H9 (cell line): ENCODE data around the gene ILDR2. TPM values are rescaled to one million over a fixed set of nuclear protein-coding genes. Genes with fewer than 3 reads are reported as not detected.

ENCODE experiments used
- DNase-seq: peaks from one replicate; pipeline ENCODE4 v3.0.0-alpha.2; 2017
- H2AFZ ChIP-seq: one replicate; pipeline ENCODE4 v1.6.1; 2013; ENCODE audit warnings: mild to moderate bottlenecking, low read length, control low read depth, moderate library complexity
- H2AK5ac ChIP-seq: 2 replicates; pipeline ENCODE4 v1.6.1; 2013; ENCODE audit warnings: low read length, control low read depth, mixed read lengths; ENCODE audit not compliant: insufficient read length
- H2BK120ac ChIP-seq: one replicate; pipeline ENCODE4 v1.6.1; 2013; ENCODE audit warnings: low read depth, mild to moderate bottlenecking, low read length, control low read depth, inconsistent platforms; ENCODE audit not compliant: poor library complexity, severe bottlenecking
- H2BK12ac ChIP-seq: 2 replicates; pipeline ENCODE4 v1.6.1; 2013; ENCODE audit warnings: low read length, control low read depth, mixed read lengths, low read depth; ENCODE audit not compliant: insufficient read length
- H2BK15ac ChIP-seq: 2 replicates; pipeline ENCODE4 v1.6.1; 2013; ENCODE audit warnings: low read depth, low read length, control low read depth
- H2BK20ac ChIP-seq: one replicate; pipeline ENCODE4 v1.6.1; 2013; ENCODE audit warnings: low read depth, mild to moderate bottlenecking, low read length, control low read depth, inconsistent platforms; ENCODE audit not compliant: poor library complexity, severe bottlenecking
- H2BK5ac ChIP-seq: 2 replicates; pipeline ENCODE4 v1.6.1; 2013; ENCODE audit warnings: low read length, control low read depth, mixed read lengths; ENCODE audit not compliant: insufficient read length
- H3K14ac ChIP-seq: 2 replicates; pipeline ENCODE4 v1.6.1; 2013; ENCODE audit warnings: low read length, control low read depth; ENCODE audit not compliant: insufficient read depth
- H3K18ac ChIP-seq: 2 replicates; pipeline ENCODE4 v1.6.1; 2013; ENCODE audit warnings: low read depth, mild to moderate bottlenecking, mixed read lengths, low read length, control low read depth; ENCODE audit not compliant: insufficient read length
- H3K23ac ChIP-seq: 2 replicates; pipeline ENCODE4 v1.6.1; 2013; ENCODE audit warnings: low read length, control low read depth, mixed read lengths, low read depth; ENCODE audit not compliant: insufficient read length
- H3K23me2 ChIP-seq: 2 replicates; pipeline ENCODE4 v1.6.1; 2013; ENCODE audit warnings: low read depth, mild to moderate bottlenecking, mixed read lengths, low read length, control low read depth; ENCODE audit not compliant: insufficient read length, poor library complexity, severe bottlenecking
- H3K27ac ChIP-seq: 2 replicates; pipeline ENCODE4 v1.5.1; 2013; ENCODE audit warnings: low read length, control low read depth, mixed read lengths, low read depth; ENCODE audit not compliant: insufficient read length
- H3K27me3 ChIP-seq: 2 replicates; pipeline ENCODE4 v1.6.1; 2013; ENCODE audit warnings: low read length, control low read depth, inconsistent platforms; ENCODE audit not compliant: insufficient read depth
- H3K4ac ChIP-seq: 2 replicates; pipeline ENCODE4 v1.6.1; 2013; ENCODE audit warnings: low read depth, mild to moderate bottlenecking, control low read depth, inconsistent platforms, low read length, moderate library complexity
- H3K4me1 ChIP-seq: 2 replicates; pipeline ENCODE4 v1.6.1; 2013; ENCODE audit warnings: low read length, control low read depth, inconsistent platforms; ENCODE audit not compliant: insufficient read depth
- H3K4me2 ChIP-seq: 2 replicates; pipeline ENCODE4 v1.6.1; 2013; ENCODE audit warnings: low read length, control low read depth, mixed read lengths; ENCODE audit not compliant: insufficient read length, insufficient read depth
- H3K56ac ChIP-seq: 2 replicates; pipeline ENCODE4 v1.6.1; 2013; ENCODE audit warnings: low read depth, mild to moderate bottlenecking, mixed read lengths, low read length, control low read depth; ENCODE audit not compliant: insufficient read length
- H3K79me1 ChIP-seq: 2 replicates; pipeline ENCODE4 v1.6.1; 2013; ENCODE audit warnings: low read depth, mild to moderate bottlenecking, moderate library complexity, low read length, control low read depth, inconsistent platforms; ENCODE audit not compliant: insufficient read depth, poor library complexity, severe bottlenecking
- H3K79me2 ChIP-seq: 2 replicates; pipeline ENCODE4 v1.6.1; 2013; ENCODE audit warnings: low read length, control low read depth, inconsistent platforms; ENCODE audit not compliant: insufficient read depth
- H3K9ac ChIP-seq: 2 replicates; pipeline ENCODE4 v1.6.1; 2013; ENCODE audit warnings: low read length, control low read depth, mixed read lengths; ENCODE audit not compliant: insufficient read length; ENCODE audit errors: extremely low read depth
- H3K9me3 ChIP-seq: one replicate; pipeline ENCODE4 v1.6.1; 2013; ENCODE audit warnings: low read depth, low read length, inconsistent platforms; ENCODE audit not compliant: control insufficient read depth
- H3T11ph ChIP-seq: one replicate; pipeline ENCODE4 v1.6.1; 2013; ENCODE audit warnings: mild to moderate bottlenecking, low read length, control low read depth, inconsistent platforms
- H4K20me1 ChIP-seq: one replicate; pipeline ENCODE4 v1.6.1; 2013; ENCODE audit not compliant: control insufficient read depth, insufficient read length, insufficient read depth
- H4K5ac ChIP-seq: 2 replicates; pipeline ENCODE4 v1.6.1; 2013; ENCODE audit warnings: low read depth, mild to moderate bottlenecking, mixed read lengths, low read length, control low read depth; ENCODE audit not compliant: insufficient read length
- H4K8ac ChIP-seq: replicated peaks from 2 replicates; pipeline ENCODE4 v1.6.1; 2013; ENCODE audit warnings: low read length, control low read depth, mixed read lengths, low read depth; ENCODE audit not compliant: insufficient read length
- H4K91ac ChIP-seq: 2 replicates; pipeline ENCODE4 v1.6.1; 2013; ENCODE audit warnings: low read depth, mild to moderate bottlenecking, moderate library complexity, mixed read lengths, low read length, control low read depth; ENCODE audit not compliant: insufficient read length
- H3K27ac Mint-ChIP-seq, 3 experiments: 2 replicates in 2 of 3; 3 replicates in 1 of 3; pipeline ENCODE4 v1.8.0; 2020 to 2021; ENCODE audit warnings: mixed read lengths in 3 of 3, mild to moderate bottlenecking in 1 of 3, moderate library complexity in 1 of 3
- H3K27me3 Mint-ChIP-seq: 2 replicates; pipeline ENCODE4 v1.8.0; 2021; ENCODE audit warnings: low read depth, mild to moderate bottlenecking, moderate library complexity, mixed read lengths
- H3K36me3 Mint-ChIP-seq, 3 experiments: 2 replicates in 2 of 3; 3 replicates in 1 of 3; pipeline ENCODE4 v1.8.0; 2020 to 2021; ENCODE audit warnings: low read depth in 3 of 3, mixed read lengths in 3 of 3; ENCODE audit not compliant: insufficient read depth in 1 of 3
- H3K4me1 Mint-ChIP-seq, 2 experiments: 2 replicates each; pipeline ENCODE4 v1.8.0; 2020; ENCODE audit warnings: mixed read lengths in 2 of 2
- H3K4me3 Mint-ChIP-seq, 2 experiments: 2 replicates in 1 of 2; 3 replicates in 1 of 2; pipeline ENCODE4 v1.8.0; 2020 to 2021; ENCODE audit warnings: mild to moderate bottlenecking in 2 of 2, mixed read lengths in 2 of 2, moderate library complexity in 1 of 2
- H3K9me3 Mint-ChIP-seq, 2 experiments: 2 replicates in 1 of 2; 3 replicates in 1 of 2; pipeline ENCODE4 v1.8.0; 2020; ENCODE audit warnings: mild to moderate bottlenecking in 2 of 2, mixed read lengths in 2 of 2, moderate library complexity in 1 of 2
- WGBS: extraction: QIAGEN DNeasy Blood & Tissue Kit; methylation state at CpG from one replicate; pipeline ENCODE4 v1.1.7; 2013; ENCODE audit warnings: missing lambda C conversion rate, low lambda C conversion rate, mixed read lengths; ENCODE audit not compliant: insufficient read length; ENCODE audit errors: extremely low coverage; 5-methylcytosine and 5-hydroxymethylcytosine counted together
- total RNA-seq: library from RNA; stranded (reverse); gene quantifications from 2 replicates; pipeline ENCODE4 v1.2.1, GENCODE V29; 2021
- TF ChIP-seq, protein P1 (sequence below): fragments of 200-600 bp; sonication (generic); conservative IDR thresholded peaks from 3 replicates; pipeline ENCODE4 v1.8.0; 2021; ENCODE audit warnings: antibody characterized with exemption, mild to moderate bottlenecking

Gene ILDR2
- total RNA-seq, 1 experiment from 2014 or later: 1.1 TPM

DNA sequence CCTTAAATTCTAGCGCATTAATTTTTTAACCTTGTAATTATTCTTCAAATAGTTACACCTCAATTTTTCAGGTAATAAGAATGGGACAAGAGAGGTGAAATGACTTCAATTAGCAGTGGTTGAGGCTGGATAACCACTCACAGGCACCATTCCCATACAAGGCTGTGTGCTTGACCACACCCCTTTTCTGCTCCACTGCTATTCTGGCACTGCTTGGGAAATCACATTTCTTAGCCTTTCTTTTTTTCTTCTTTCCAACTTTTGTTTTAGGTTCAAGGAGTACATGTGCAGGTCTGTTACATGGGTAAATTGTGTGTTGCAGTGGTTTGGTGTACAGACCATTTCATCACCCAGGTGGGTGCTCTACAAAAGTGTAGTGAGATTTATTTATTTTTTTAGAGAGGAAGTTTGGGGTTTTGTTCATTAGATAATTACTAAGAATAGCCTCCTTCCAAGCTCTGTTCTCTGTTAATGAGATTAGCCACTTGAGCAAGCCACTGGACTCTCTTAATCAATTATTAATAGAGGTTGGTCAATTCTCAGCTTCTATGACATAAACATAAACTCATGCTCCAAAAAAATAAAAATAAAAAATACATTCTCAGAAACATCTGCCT, 14.4 kb downstream of the ILDR2 start:
- no peak overlapping the region for H3K4me2 ChIP-seq
- Mint-ChIP-seq H3K4me1 (peaks cover 0 to 2% of the 10 kb centered on the region in 2 experiments; a peak in 1 of 4 replicates), H3K36me3 (no peaks in the 10 kb centered on the region)

More for the DNA sequence above, 14.4 kb downstream of the ILDR2 start:
- Histone ChIP-seq H3K4ac (no peak overlapping the region), H3K4me1 (no peaks in the 10 kb centered on the region), H4K5ac (no peak overlapping the region), H3T11ph (no peak overlapping the region), H2BK5ac (no peak overlapping the region), H2BK20ac (no peak overlapping the region), H2BK120ac (no peak overlapping the region), H4K8ac (no peak overlapping the region), H2AK5ac (no peak overlapping the region), H3K18ac (no peak overlapping the region), H2BK15ac (no peak overlapping the region), H3K9me3 (no peaks in the 10 kb centered on the region), H3K79me2 (no peaks in the 10 kb centered on the region), H4K91ac (no peak overlapping the region), H2BK12ac (no peak overlapping the region), H3K27ac (no peak overlapping the region), H3K9ac (no peak overlapping the region), H3K27me3 (no peaks in the 10 kb centered on the region), H3K79me1 (no peaks in the 10 kb centered on the region), H3K23ac (no peak overlapping the region), H3K23me2 (no peaks in the 10 kb centered on the region), H3K14ac (no peak overlapping the region), H2AFZ (no peak overlapping the region), H3K56ac (no peak overlapping the region), H4K20me1 (no peaks in the 10 kb centered on the region)
- peaks cover 22% of the 10 kb centered on the region for H3K27me3 Mint-ChIP-seq
- H3K27ac Mint-ChIP-seq: no peak overlapping the region
- TF ChIP-seq, protein P1, sequence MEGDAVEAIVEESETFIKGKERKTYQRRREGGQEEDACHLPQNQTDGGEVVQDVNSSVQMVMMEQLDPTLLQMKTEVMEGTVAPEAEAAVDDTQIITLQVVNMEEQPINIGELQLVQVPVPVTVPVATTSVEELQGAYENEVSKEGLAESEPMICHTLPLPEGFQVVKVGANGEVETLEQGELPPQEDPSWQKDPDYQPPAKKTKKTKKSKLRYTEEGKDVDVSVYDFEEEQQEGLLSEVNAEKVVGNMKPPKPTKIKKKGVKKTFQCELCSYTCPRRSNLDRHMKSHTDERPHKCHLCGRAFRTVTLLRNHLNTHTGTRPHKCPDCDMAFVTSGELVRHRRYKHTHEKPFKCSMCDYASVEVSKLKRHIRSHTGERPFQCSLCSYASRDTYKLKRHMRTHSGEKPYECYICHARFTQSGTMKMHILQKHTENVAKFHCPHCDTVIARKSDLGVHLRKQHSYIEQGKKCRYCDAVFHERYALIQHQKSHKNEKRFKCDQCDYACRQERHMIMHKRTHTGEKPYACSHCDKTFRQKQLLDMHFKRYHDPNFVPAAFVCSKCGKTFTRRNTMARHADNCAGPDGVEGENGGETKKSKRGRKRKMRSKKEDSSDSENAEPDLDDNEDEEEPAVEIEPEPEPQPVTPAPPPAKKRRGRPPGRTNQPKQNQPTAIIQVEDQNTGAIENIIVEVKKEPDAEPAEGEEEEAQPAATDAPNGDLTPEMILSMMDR: no peak
- DNase-seq: no peak
- H3K4me3 Mint-ChIP-seq: no peak overlapping the region
- no peaks in the 10 kb centered on the region for H3K9me3 Mint-ChIP-seq
- no CpG with 5 or more reads among the region's 1 CpG for WGBS
